RKO (cell line): ENCODE measurements around the gene ITLN2.
A peak's percentile ranks its signal among the peaks of the same experiment; 100 is the strongest.
"Not testable (repeated sequence)": the region's sequence is repeated elsewhere in the genome, so short reads cannot be mapped to it uniquely, and the experiment has no call there.

Source experiments
- DNase-seq: peaks from one replicate; pipeline ENCODE4 v3.0.0-alpha.2; 2016; ENCODE audit warnings: low spot score

Gene ITLN2

GRCh38 chr1:160954158-160955104, at the start of gene ITLN2:
Gene ITLN2, minus strand, starts transcription at chr1:160954809. Its CDS starts 68 bp downstream, at chr1:160954741.
- peak; percentile 59 for DNase-seq

- no peak for DNase-seq
These were observed 46.9 kb upstream of the ITLN2 start for GRCh38 chr1:161001525-161001924.

DNA sequence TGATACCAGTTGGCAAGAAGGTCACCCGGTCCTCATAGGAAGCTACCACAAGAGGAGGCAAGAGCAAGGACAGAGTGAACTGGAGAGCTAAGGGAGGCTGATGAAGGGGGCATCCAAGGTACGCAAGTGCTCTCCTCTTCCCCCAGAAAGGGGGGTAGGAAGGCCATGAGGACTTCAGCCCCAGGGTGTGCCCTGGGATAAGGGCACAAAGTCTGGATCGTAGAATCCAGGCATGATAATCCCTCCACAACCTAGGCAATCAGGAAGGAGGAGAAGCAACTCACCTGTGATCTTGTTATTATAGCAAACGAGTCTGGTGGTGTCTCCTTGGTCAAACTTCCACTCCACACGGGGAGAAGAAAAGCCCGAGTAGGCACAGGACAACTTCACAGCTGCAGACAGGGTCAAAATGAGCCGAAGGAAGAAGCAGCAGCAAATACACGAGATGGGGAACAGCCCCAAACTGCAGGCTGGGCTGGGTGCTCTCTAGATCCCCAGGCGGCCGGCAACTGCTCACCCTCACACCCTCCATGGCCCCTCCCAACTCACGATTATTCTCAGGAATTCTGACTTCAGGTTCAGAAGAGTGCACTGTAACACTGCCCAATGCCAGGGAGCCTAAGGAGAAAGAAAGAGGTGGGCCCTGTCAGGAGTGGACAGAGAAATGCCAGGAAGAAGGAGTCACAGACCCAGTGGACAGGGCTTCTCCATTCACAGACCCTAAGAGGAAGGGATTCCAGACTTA, 46.3 kb upstream of the ITLN2 start:
- DNase-seq, result no peak

DNA sequence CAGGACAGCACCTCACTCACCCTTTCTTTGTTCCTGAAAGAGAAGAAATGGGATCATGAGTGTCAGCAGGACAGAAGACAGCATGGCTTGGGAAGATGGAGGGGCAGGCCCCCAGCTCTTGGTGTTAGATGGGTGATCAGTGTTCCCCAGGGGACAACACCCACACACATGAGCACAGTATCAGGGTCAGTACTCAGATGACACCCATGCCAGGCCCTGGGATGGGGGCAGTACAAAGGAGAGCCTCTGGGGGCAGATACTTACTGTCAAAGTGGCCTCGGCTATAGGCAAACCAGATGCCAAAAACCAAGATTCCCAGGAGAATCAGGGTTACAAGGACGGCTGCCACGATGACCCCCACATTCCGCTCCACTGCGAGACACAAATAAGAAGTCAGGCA, 44.8 kb upstream of the ITLN2 start:
- DNase-seq, result no peak

DNA sequence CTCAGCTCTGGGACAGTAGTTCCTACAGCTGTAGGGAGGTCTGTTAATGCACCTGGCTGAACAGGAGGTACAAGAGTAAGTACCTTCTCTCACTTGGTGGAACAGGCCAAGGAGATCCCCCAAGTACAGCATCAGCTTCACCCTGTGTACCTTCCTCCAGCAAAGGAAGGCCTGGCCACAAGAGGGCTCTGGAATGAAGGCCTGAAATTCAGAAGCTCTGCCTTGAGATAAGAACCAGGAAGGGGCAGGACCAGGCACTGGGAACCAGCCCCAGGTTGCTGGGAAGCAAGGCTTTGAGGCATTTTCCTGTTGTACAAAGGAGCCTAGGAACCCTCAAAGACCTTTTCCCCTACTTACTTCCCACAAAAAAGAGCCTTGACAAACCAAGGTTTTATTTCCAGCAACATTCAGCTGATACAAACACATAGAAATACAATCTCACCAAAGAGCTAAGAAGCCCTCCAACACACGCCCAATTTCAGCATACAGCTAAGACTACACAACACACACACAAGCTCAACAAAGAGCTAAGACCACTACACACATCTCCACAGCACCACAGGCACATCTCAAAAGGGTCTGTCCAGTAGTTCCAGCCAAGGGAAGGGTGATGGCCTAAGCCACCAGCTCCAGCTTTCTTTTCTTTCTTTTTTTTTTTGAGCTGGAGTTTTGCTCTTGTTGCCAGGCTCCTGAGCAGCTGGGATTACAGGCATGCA, 42.9 kb upstream of the ITLN2 start:
- DNase-seq, result peak; percentile 65

DNA sequence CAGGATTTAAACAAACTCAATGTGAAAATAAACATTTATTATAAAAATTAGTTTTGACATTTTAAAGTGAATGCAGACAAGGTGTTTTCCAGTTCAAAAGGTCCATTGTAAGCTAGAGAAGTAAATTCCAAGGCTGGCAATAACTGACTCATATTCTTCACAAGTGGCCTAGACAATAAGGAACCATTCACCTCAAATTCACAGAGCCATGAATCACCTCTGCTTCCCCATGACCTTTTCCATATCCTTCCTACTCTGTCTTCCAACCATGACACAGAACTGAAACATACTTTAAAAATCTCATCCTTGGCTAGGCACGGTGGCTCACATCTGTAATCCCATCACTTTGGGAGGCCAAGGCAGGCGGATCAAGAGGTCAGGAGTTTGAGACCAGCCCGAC, 41.6 kb upstream of the ITLN2 start:
- peak; percentile 81 for DNase-seq

DNA sequence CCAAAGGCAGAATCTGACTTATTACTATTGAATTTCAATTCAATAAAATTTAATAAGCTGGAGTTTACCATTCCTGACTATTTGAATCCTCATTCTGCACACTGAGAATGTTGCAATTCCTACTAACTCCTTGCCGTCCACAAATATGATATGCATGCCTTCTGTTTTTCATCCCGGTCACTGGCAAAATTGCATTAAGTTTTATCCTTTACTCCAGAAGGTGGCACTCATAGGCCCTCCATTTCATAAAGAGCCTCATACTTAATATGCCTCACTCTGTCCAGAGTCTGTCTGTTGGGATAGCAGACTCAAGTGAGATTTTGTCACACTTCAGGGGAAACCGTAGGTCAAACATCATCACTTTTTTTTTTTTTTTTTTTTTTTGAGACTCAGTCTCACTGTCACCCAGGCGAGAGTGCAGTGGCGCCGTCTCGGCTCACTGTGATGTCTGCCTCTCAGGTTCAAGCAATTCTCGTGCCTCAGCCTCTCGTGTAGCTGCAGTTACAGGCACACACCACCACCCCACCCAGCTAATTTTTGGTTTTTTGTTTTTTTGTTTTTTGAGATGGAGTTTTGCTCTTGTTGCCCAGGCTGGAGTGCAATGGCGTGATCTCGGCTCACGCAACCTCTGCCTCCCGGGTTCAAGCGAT, 39.1 kb upstream of the ITLN2 start:
- DNase-seq, result peak; percentile 57

- not testable (repeated sequence) for DNase-seq
These were observed 37.4 kb upstream of the ITLN2 start for GRCh38 chr1:160992036-160992435.

GRCh38 chr1:160987359-160988050, 32.9 kb upstream of the ITLN2 start:
- DNase-seq, result no peak

DNA sequence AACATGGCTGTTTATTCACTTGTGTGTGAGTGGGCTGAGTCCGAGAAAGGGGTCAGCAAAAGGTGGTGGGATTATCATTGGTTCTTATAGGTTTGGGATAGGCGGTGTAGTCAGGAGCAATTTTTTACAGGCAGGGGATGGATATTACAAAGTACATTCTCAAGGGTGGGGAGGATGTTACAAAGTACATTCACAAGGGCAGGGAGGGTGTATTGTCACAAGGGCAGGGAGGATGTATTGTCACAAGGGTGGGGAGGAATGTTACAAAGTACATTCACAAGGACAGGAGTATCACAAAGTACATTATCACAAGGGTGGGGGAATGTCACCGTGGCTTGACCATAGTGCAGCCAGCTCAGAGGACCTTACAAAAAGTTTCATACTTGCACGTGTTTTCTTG, 31.1 kb upstream of the ITLN2 start:
- no peak for DNase-seq

- DNase-seq, result no peak
These were observed 27.2 kb upstream of the ITLN2 start for GRCh38 chr1:160981584-160982411.

DNA sequence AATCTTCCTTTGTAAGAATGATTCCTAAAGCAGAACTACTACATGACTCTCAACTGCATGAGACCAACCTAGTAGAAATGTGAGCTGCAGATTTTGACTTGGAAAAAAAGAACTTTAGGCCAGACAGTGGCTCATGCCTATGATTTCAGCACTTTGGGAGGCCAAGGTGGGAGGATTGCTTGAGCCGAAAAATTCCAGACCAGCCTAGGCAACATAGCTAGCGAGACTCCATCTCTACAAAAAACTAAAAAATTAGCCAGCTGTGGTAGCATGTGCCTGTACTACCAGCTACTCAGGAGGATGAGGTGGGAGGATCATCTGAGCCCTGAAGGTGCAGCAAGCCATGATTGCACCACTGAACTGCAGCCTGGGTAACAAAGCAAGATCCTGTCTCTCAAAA, 24.7 kb upstream of the ITLN2 start:
- DNase-seq, result no peak

DNA sequence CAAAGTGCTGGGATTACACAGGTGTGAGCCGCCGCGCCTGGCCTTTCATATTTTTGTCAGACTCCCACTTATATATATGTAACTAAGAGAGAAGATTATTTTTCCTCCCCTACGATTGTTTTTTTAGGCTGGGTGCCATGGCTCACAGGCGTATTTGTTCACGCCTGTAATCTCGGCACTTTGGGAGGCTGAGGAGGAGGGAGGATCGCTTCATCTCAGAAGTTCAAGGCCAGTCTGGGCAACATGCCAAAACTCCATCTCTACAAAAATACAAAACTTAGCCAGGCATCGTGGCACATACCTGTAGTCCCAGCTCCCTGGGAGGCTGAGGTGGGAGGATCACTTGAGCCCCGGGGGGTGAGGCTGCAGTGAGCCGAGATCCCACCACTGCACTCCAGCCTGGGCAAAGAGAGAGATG, 23.9 kb upstream of the ITLN2 start:
- no peak for DNase-seq

- no peak for DNase-seq
These were observed 20.4 kb upstream of the ITLN2 start for GRCh38 chr1:160975026-160975425.

DNA sequence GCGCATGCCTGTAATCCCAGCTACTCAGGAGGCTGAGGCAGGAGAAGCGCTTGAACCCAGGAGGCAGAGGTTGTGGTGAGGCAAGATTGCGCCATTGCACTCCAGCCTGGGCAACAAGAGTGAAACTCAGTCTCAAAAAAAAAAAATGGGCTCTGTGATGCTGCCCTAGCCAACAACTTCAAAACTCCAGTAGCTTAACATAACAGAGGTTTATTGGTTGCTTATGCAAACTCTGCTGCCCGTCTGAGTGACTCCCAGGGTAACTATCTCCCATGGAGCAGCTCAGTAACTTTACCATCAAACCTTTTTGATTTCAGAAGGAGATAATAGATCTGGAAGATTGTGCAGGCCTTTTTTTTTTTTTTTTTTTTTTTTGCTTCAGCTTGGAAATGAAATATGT, 18.9 kb upstream of the ITLN2 start:
- no peak for DNase-seq

DNA sequence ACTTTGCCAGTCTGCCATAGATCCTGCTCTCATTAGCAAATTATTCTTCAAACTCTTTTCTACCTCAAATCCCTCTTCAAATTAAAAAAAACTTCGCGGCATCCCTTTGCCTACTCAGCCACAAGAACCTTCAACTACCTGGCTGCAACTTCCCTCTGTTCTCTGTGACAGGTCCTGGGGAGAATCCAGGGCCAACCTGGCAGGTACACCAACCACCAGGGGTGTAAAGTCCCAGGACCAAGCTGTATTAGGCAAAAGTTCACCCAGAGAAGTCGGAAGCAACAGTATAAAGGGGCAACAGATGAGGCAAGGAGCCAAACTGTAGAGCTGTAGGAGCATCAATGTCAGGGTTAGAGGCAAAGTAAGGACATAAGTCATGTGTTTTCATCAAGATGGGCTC, 18.3 kb upstream of the ITLN2 start:
- no peak for DNase-seq

DNA sequence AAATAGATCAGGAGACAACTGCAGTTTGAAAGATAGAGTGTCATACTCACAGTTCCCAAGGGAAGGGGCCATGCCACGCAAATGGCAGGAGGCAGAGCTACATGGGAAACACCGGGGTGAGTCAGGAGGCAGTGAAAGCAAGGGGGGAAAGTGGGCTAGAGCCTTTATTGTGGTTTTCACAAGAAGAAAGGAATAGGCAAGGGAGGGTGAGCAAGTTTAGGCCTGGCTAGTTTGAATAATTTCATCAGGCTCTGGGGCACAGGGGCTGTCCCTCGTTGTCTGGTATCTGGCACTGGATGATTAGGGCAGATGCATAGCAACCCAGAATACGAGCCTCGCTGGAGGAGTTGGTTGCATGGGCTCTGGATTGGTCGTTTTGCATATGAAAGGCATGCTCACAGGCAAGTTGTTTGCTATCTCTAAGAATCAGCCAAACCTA, 17.0 kb upstream of the ITLN2 start:
- DNase-seq, result no peak

DNA sequence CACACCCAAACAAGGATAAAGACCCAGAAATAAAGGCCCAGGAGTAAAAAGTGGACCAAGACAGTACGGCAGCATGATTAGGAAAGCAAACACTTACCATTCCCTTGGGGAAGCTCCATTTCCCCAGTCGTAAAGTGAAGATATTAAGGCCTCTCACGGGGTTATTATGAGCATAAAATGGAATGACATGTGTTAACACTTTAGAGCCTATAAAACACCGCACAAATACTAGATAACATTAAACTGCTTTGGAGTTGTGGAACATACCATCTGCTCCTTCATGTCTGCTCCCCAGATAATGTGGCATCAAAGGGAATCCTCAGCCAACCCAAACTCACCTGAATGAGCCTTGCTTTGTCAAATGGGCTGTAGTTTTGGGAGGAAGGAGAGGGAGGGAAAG, 8.9 kb upstream of the ITLN2 start:
- DNase-seq, result no peak

GRCh38 chr1:160961419-160961818, 6.8 kb upstream of the ITLN2 start:
- DNase-seq, result no peak

- no peak for DNase-seq
These were observed 2.4 kb upstream of the ITLN2 start for GRCh38 chr1:160956966-160957365.
